Stomach (tissue), 9 donors: ENCODE results near the gene GATA2. TPM values are rescaled to one million over a fixed set of nuclear protein-coding genes. Genes with fewer than 3 reads are reported as not detected.

Source experiments
- DNase-seq, 2 donors: peaks; one replicate each; pipeline versions ENCODE4 v3.0.0 to v3.0.0-alpha.2; 2013 to 2019
- H3K27ac ChIP-seq, 5 donors: fragments of 200-600 bp in 4 of 5; sonication (generic) in 4 of 5; one replicate each; pipeline ENCODE4 v1.5.1; 2013 to 2019; ENCODE audit warnings: mild to moderate bottlenecking in 1 of 5, moderate library complexity in 1 of 5
- H3K27me3 ChIP-seq, 3 donors: fragments of 200-600 bp; sonication (generic); one replicate each; pipeline ENCODE4 v1.5.1; 2017 to 2019; ENCODE audit warnings: mixed run types in 1 of 3
- H3K36me3 ChIP-seq, 4 donors: fragments of 200-600 bp; sonication (generic); 1 replicate in 3 of 4; 2 replicates in 1 of 4; pipeline ENCODE4 v1.5.1; 2016 to 2019
- H3K4me1 ChIP-seq, 4 donors: fragments of 200-600 bp; sonication (generic); one replicate each; pipeline ENCODE4 v1.5.1; 2016 to 2019
- H3K4me3 ChIP-seq, 4 donors: fragments of 200-600 bp; sonication (generic) in 3 of 4; one replicate each; pipeline ENCODE4 v1.5.1; 2016 to 2019; ENCODE audit warnings: mild to moderate bottlenecking in 1 of 4
- H3K9me3 ChIP-seq, 4 donors: fragments of 200-600 bp; sonication (generic); one replicate each; pipeline ENCODE4 v1.5.1; 2016 to 2019
- EP300 ChIP-seq: sonication (generic); formaldehyde crosslinking; IDR thresholded peaks from one replicate; pipeline ENCODE4 v1.6.1; 2017; ENCODE audit warnings: antibody characterized with exemption
- WGBS, 5 donors: extraction: QIAGEN DNeasy Blood & Tissue Kit in 3 of 5; methylation state at CpG; one replicate each; pipeline versions ENCODE4 v1.1.5 to v1.1.7; 2013 to 2018; 5-methylcytosine and 5-hydroxymethylcytosine counted together
- intact Hi-C: fragments of 100-400 bp; cut with DNase I; formaldehyde crosslinking; loops from one replicate; pipeline ENCODE4 v1.15.1; 2023; ENCODE audit warnings: low total_unique reads
- polyA plus RNA-seq, 3 donors: library from polyadenylated mRNA; stranded (reverse); fragments of 200-250 nt; gene quantifications; one replicate each; pipeline ENCODE4 v1.2.3, GENCODE V29; 2013
- total RNA-seq, 5 donors: library from RNA; depleted of rRNA; stranded (reverse); fragments of >200 nt; gene quantifications; one replicate each; pipeline versions ENCODE4 v1.1.0 to v1.2.3, GENCODE V29; 2014 to 2016
- donor health status: healthy with polysubstance abuse.
- donor health status: Bipolar disorder and iron deficiency.
- donor health status: healthy.

Gene GATA2
- total and polyA plus RNA-seq, 8 donors, result 2.3 to 9.1 (median 3.4) TPM

- DNase-seq, result no peak
- intact Hi-C loops, result loop anchor here (5.0 to 10.0 kb wide), 3 partner anchors 63 to 178 kb away; partner anchors contain the start of gene GATA2
Measured at GRCh38 chr3:128429751-128430150, 63.2 kb downstream of the GATA2 start.

More at GRCh38 chr3:128429751-128430150, 63.2 kb downstream of the GATA2 start:
- H3K4me3 ChIP-seq, result no peak overlapping the region
- no peak for TF ChIP-seq EP300
- 86 to 91% (median 87%) methylated on average over 8 of the region's 8 CpGs for WGBS, 5 donors
- H3K27ac ChIP-seq, result no peak overlapping the region
- no peaks in the 10 kb centered on the region for H3K9me3 ChIP-seq
- H3K27me3 ChIP-seq, result peaks cover 7 to 89% (median 46%) of the 10 kb centered on the region in 3 donors
- H3K36me3 ChIP-seq, result no peaks in the 10 kb centered on the region
- H3K4me1 ChIP-seq, result peaks cover 17 to 30% (median 27%) of the 10 kb centered on the region in 4 donors

Other genes starting within 250 kb of the GATA2 start
- not detected for gene DNAJB8, start 26.3 kb downstream of the GATA2 start, total RNA-seq
- not detected for gene DNAJB8, start 26.3 kb downstream of the GATA2 start, polyA plus RNA-seq
- 100 to 1,000 TPM in 4 of 5 donors, 10 to 100 TPM in 1; 80.5 to 328 (median 131) TPM for gene RPN1, start 157.6 kb upstream of the GATA2 start, total RNA-seq
- gene RPN1, start 157.6 kb upstream of the GATA2 start, polyA plus RNA-seq, result 10 to 100 TPM; 39.9 to 87.1 (median 83.0) TPM
- 100 to 1,000 TPM in 2 of 5 donors, 10 to 100 TPM in 3; 33.6 to 159 (median 85.8) TPM for gene RAB7A, start 233.0 kb upstream of the GATA2 start, total RNA-seq
- gene RAB7A, start 233.0 kb upstream of the GATA2 start, polyA plus RNA-seq, result 100 to 1,000 TPM in 2 of 3 donors, 10 to 100 TPM in 1; 96.6 to 166 (median 134) TPM